Muscle of leg (tissue), 11 donors: ENCODE results near the gene ADAM8. TPM values are rescaled to one million over a fixed set of nuclear protein-coding genes. Genes with fewer than 3 reads are reported as not detected.

Experiments used
- DNase-seq: peaks from one replicate; pipeline ENCODE4 v3.0.0; 2013
- H3K27ac ChIP-seq: one replicate; pipeline ENCODE4 v1.5.1; 2013; ENCODE audit warnings: mild to moderate bottlenecking, low read length, control low read depth
- H3K27me3 ChIP-seq: one replicate; pipeline ENCODE4 v1.6.1; 2013; ENCODE audit warnings: low read length; ENCODE audit not compliant: control insufficient read depth, insufficient read depth
- H3K36me3 ChIP-seq: one replicate; pipeline ENCODE4 v1.6.1; 2013; ENCODE audit warnings: low read length; ENCODE audit not compliant: control insufficient read depth, insufficient read depth
- H3K4me1 ChIP-seq: one replicate; pipeline ENCODE4 v1.6.1; 2013; ENCODE audit warnings: low read length; ENCODE audit not compliant: control insufficient read depth, insufficient read depth
- H3K4me3 ChIP-seq: one replicate; pipeline ENCODE4 v1.5.1; 2013; ENCODE audit warnings: low read length, control low read depth
- H3K9me3 ChIP-seq: replicated peaks from 2 replicates; pipeline ENCODE4 v1.6.1; 2013; ENCODE audit warnings: low read depth, low read length; ENCODE audit not compliant: control insufficient read depth
- WGBS: methylation state at CpG from one replicate; pipeline ENCODE4 v1.1.5; 2013; ENCODE audit warnings: missing lambda C conversion rate; ENCODE audit not compliant: insufficient coverage; 5-methylcytosine and 5-hydroxymethylcytosine counted together
- polyA plus RNA-seq, 8 donors: library from polyadenylated mRNA; unstranded; fragments of 120-200 nt; gene quantifications; one replicate each; pipeline versions ENCODE4 v1.2.1 to v1.2.3, GENCODE V29; 2013; ENCODE audit warnings: inconsistent platforms in 1 of 8, low replicate concordance in 1 of 8; ENCODE audit not compliant: insufficient read length in 8 of 8, insufficient read depth in 1 of 8
- total RNA-seq: library from RNA; stranded (reverse); fragments of 120-200 nt; gene quantifications from one replicate; pipeline ENCODE4 v1.2.4, GENCODE V29; 2013

The ADAM8 gene
- total and polyA plus RNA-seq, 9 donors, result 1.4 to 3.0 (median 1.9) TPM

GRCh38 chr10:133212853-133213494 is 63.7 kb downstream of the ADAM8 start:
- H3K27ac ChIP-seq, result no peak overlapping the region

More at GRCh38 chr10:133212853-133213494, 63.7 kb downstream of the ADAM8 start:
- H3K4me1 ChIP-seq, result no peaks in the 10 kb centered on the region
- WGBS, result 90% methylated on average over 17 of the region's 20 CpGs
- no peak overlapping the region for H3K4me3 ChIP-seq
- no peak for DNase-seq
- no peaks in the 10 kb centered on the region for H3K36me3 ChIP-seq
- peaks cover 3% of the 10 kb centered on the region for H3K27me3 ChIP-seq
- H3K9me3 ChIP-seq, result no peaks in the 10 kb centered on the region

Other genes starting within 250 kb of the ADAM8 start
- 0.80 TPM for gene ADGRA1, start 188.9 kb downstream of the ADAM8 start, total RNA-seq
- gene ADGRA1, start 188.9 kb downstream of the ADAM8 start, polyA plus RNA-seq, result 1 to 10 TPM; 2.6 to 3.5 (median 3.1) TPM
- 2.7 TPM for gene KNDC1, start 116.6 kb downstream of the ADAM8 start, total RNA-seq
- gene KNDC1, start 116.6 kb downstream of the ADAM8 start, polyA plus RNA-seq, result 1 to 10 TPM; 1.5 to 9.8 (median 4.5) TPM
- not detected for gene UTF1, start 46.7 kb downstream of the ADAM8 start, total RNA-seq
- gene UTF1, start 46.7 kb downstream of the ADAM8 start, polyA plus RNA-seq, result not detected
- 0.04 TPM for gene VENTX, start 39.0 kb downstream of the ADAM8 start, total RNA-seq
- under 1 TPM; 0.11 to 0.24 (median 0.17) TPM for gene VENTX, start 39.0 kb downstream of the ADAM8 start, polyA plus RNA-seq
- 38.0 TPM for gene TUBGCP2, start 32.0 kb upstream of the ADAM8 start, total RNA-seq
- 10 to 100 TPM; 33.6 to 51.2 (median 39.8) TPM for gene TUBGCP2, start 32.0 kb upstream of the ADAM8 start, polyA plus RNA-seq
- 22.3 TPM for gene ZNF511, start 32.0 kb upstream of the ADAM8 start, total RNA-seq
- 10 to 100 TPM; 30.8 to 43.9 (median 37.4) TPM for gene ZNF511, start 32.0 kb upstream of the ADAM8 start, polyA plus RNA-seq
- gene CALY, start 60.0 kb upstream of the ADAM8 start, total RNA-seq, result not detected
- gene CALY, start 60.0 kb upstream of the ADAM8 start, polyA plus RNA-seq, result under 1 TPM in 2 of 8 donors, not detected in 6; 0.08 to 0.16 TPM
- gene PRAP1, start 70.5 kb upstream of the ADAM8 start, total RNA-seq, result not detected
- 1 to 10 TPM in 1 of 8 donors, under 1 TPM in 2, not detected in 5; 0.21 to 3.7 (median 0.36) TPM for gene PRAP1, start 70.5 kb upstream of the ADAM8 start, polyA plus RNA-seq
- gene FUOM, start 81.2 kb upstream of the ADAM8 start, total RNA-seq, result 12.1 TPM
- gene FUOM, start 81.2 kb upstream of the ADAM8 start, polyA plus RNA-seq, result 10 to 100 TPM in 1 of 8 donors, 1 to 10 TPM in 7; 5.6 to 11.7 (median 7.4) TPM
- 109 TPM for gene ECHS1, start 96.5 kb upstream of the ADAM8 start, total RNA-seq
- gene ECHS1, start 96.5 kb upstream of the ADAM8 start, polyA plus RNA-seq, result 100 to 1,000 TPM; 107 to 147 (median 128) TPM
- 3.4 TPM for gene PAOX, start 102.4 kb upstream of the ADAM8 start, total RNA-seq
- gene PAOX, start 102.4 kb upstream of the ADAM8 start, polyA plus RNA-seq, result 1 to 10 TPM; 2.7 to 4.9 (median 3.8) TPM
- 22.7 TPM for gene MTG1, start 117.3 kb upstream of the ADAM8 start, total RNA-seq
- 10 to 100 TPM; 34.0 to 52.3 (median 41.1) TPM for gene MTG1, start 117.3 kb upstream of the ADAM8 start, polyA plus RNA-seq
- gene SPRN, start 147.8 kb upstream of the ADAM8 start, total RNA-seq, result 0.53 TPM
- 1 to 10 TPM; 3.4 to 4.4 (median 3.9) TPM for gene SPRN, start 147.8 kb upstream of the ADAM8 start, polyA plus RNA-seq
- 1.5 TPM for gene SCART1, start 177.1 kb upstream of the ADAM8 start, total RNA-seq
- 1 to 10 TPM in 5 of 8 donors, under 1 TPM in 3; 0.53 to 1.9 (median 1.4) TPM for gene SCART1, start 177.1 kb upstream of the ADAM8 start, polyA plus RNA-seq